ENCODE data around the gene RBM4B. TPM values are rescaled to one million over a fixed set of nuclear protein-coding genes. Genes with fewer than 3 reads are reported as not detected.
A peak's percentile ranks its signal among the peaks of the same experiment; 100 is the strongest.

RBM4B gene
- total and polyA plus RNA-seq, 3 experiments from 2014 or later, result 13.1 to 20.0 (median 19.5) TPM

- Histone ChIP-seq H3K27ac (ENCODE audit: low read depth, low read length) (no peak overlapping the region), H3K27me3 (ENCODE audit: insufficient read depth, low read length, poor library complexity, severe bottlenecking) (peaks cover 11% of the 10 kb centered on the region), H3K9me3 (ENCODE audit: low read length) (no peaks in the 10 kb centered on the region), H3K4me3 (ENCODE audit: low read length) (no peak overlapping the region), H3K4me1 (ENCODE audit: insufficient read depth, low read length) (no peaks in the 10 kb centered on the region), H3K36me3 (ENCODE audit: insufficient read depth, low read length) (no peaks in the 10 kb centered on the region)
- DNase-seq, result peak in 1 of 5 donors; percentile 40
- Mint-ChIP-seq H3K27me3 (peaks cover 18 to 67% of the 10 kb centered on the region in 2 donors), H3K4me1 (peaks cover 0 to 8% (median 3%) of the 10 kb centered on the region in 3 donors), H3K9me3 (no peaks in the 10 kb centered on the region), H3K4me3 (no peak overlapping the region), H3K27ac (peak overlapping the region in 1 of 8 donors; percentile 38), H3K36me3 (peaks cover 0 to 2% (median 0%) of the 10 kb centered on the region in 3 donors)
- ChIA-PET POLR2A (no interaction called here), CTCF (no interaction called here)
Measured at GRCh38 chr11:66720899-66721470, 43.3 kb upstream of the RBM4B start.

GRCh38 chr11:66720223-66720898 is 42.7 kb upstream of the RBM4B start:
- H3K9me3 Mint-ChIP-seq, result no peaks in the 10 kb centered on the region
- Histone ChIP-seq H3K27ac (ENCODE audit: low read depth, low read length) (no peak overlapping the region), H3K36me3 (ENCODE audit: insufficient read depth, low read length) (no peaks in the 10 kb centered on the region), H3K9me3 (ENCODE audit: low read length) (no peaks in the 10 kb centered on the region), H3K4me3 (ENCODE audit: low read length) (no peak overlapping the region), H3K4me1 (ENCODE audit: insufficient read depth, low read length) (no peaks in the 10 kb centered on the region), H3K27me3 (ENCODE audit: insufficient read depth, low read length, poor library complexity, severe bottlenecking) (peaks cover 4% of the 10 kb centered on the region)
- no peak overlapping the region for H3K4me3 Mint-ChIP-seq
- ChIA-PET POLR2A (interaction anchor here (0.6 kb wide), 1 partner anchor 525 kb away, joined by 3 read pairs; no protein-coding TSS in a partner anchor), CTCF (no interaction called here)
- peaks cover 0 to 2% (median 0%) of the 10 kb centered on the region in 3 donors for H3K36me3 Mint-ChIP-seq
- H3K4me1 Mint-ChIP-seq, result peaks cover 0 to 8% (median 3%) of the 10 kb centered on the region in 3 donors
- peaks cover 13 to 65% of the 10 kb centered on the region in 2 donors for H3K27me3 Mint-ChIP-seq
- peak in 1 of 5 donors; percentile 49 for DNase-seq
- H3K27ac Mint-ChIP-seq, result no peak overlapping the region

GRCh38 chr11:66719111-66719872 is 41.6 kb upstream of the RBM4B start:
- no peak overlapping the region for H3K4me3 Mint-ChIP-seq
- ChIA-PET CTCF (no interaction called here), POLR2A (interaction anchor here (0.6 kb wide), 1 partner anchor 526 kb away, joined by 3 read pairs; no protein-coding TSS in a partner anchor)
- H3K4me1 Mint-ChIP-seq, result peaks cover 0 to 8% (median 3%) of the 10 kb centered on the region in 3 donors
- peaks cover 0 to 2% (median 0%) of the 10 kb centered on the region in 3 donors for H3K36me3 Mint-ChIP-seq
- no peaks in the 10 kb centered on the region for H3K9me3 Mint-ChIP-seq
- Histone ChIP-seq H3K27me3 (ENCODE audit: insufficient read depth, low read length, poor library complexity, severe bottlenecking) (peaks cover 3% of the 10 kb centered on the region), H3K27ac (ENCODE audit: low read depth, low read length) (no peak overlapping the region), H3K36me3 (ENCODE audit: insufficient read depth, low read length) (no peaks in the 10 kb centered on the region), H3K9me3 (ENCODE audit: low read length) (no peaks in the 10 kb centered on the region), H3K4me1 (ENCODE audit: insufficient read depth, low read length) (no peaks in the 10 kb centered on the region), H3K4me3 (ENCODE audit: low read length) (no peak overlapping the region)
- H3K27me3 Mint-ChIP-seq, result peaks cover 11 to 59% of the 10 kb centered on the region in 2 donors
- H3K27ac Mint-ChIP-seq, result no peak overlapping the region
- peak in 1 of 5 donors; percentile 38 for DNase-seq

- Mint-ChIP-seq H3K27ac (no peak overlapping the region), H3K9me3 (no peaks in the 10 kb centered on the region), H3K4me1 (peaks cover 0 to 8% (median 3%) of the 10 kb centered on the region in 3 donors), H3K27me3 (peaks cover 17 to 61% of the 10 kb centered on the region in 2 donors), H3K36me3 (peaks cover 0 to 2% (median 0%) of the 10 kb centered on the region in 3 donors), H3K4me3 (no peak overlapping the region)
- no peaks in the 10 kb centered on the region for H3K4me1 ChIP-seq (ENCODE audit: insufficient read depth, low read length)
- no peak overlapping the region for H3K27ac ChIP-seq (ENCODE audit: low read depth, low read length)
- H3K4me3 ChIP-seq (ENCODE audit: low read length), result no peak overlapping the region
- no peaks in the 10 kb centered on the region for H3K36me3 ChIP-seq (ENCODE audit: insufficient read depth, low read length)
- H3K9me3 ChIP-seq (ENCODE audit: low read length), result no peaks in the 10 kb centered on the region
- ChIA-PET POLR2A (no interaction called here), CTCF (interaction anchor here (0.9 kb wide), 1 partner anchor 10 kb away, joined by 3 read pairs; no protein-coding TSS in a partner anchor)
- peaks cover 3% of the 10 kb centered on the region for H3K27me3 ChIP-seq (ENCODE audit: insufficient read depth, low read length, poor library complexity, severe bottlenecking)
- DNase-seq, result peak in 1 of 5 donors; percentile 26
Measured at GRCh38 chr11:66718320-66718971, 40.8 kb upstream of the RBM4B start.

GRCh38 chr11:66717925-66718319 is 40.2 kb upstream of the RBM4B start:
- peaks cover 19 to 59% of the 10 kb centered on the region in 2 donors for H3K27me3 Mint-ChIP-seq
- H3K27me3 ChIP-seq (ENCODE audit: insufficient read depth, low read length, poor library complexity, severe bottlenecking), result peaks cover 3% of the 10 kb centered on the region
- CTCF ChIA-PET, result interaction anchor here (0.9 kb wide), 1 partner anchor 10 kb away, joined by 3 read pairs; no protein-coding TSS in a partner anchor

GRCh38 chr11:66716996-66717395 is 39.3 kb upstream of the RBM4B start:
- peaks cover 3% of the 10 kb centered on the region for H3K27me3 ChIP-seq (ENCODE audit: insufficient read depth, low read length, poor library complexity, severe bottlenecking)
- ChIA-PET POLR2A (no interaction called here), CTCF (no interaction called here)
- DNase-seq, result peak in 1 of 5 donors; percentile 4
- no peak overlapping the region for H3K4me3 Mint-ChIP-seq
- H3K9me3 Mint-ChIP-seq, result no peaks in the 10 kb centered on the region
- no peaks in the 10 kb centered on the region for H3K4me1 ChIP-seq (ENCODE audit: insufficient read depth, low read length)
- H3K4me3 ChIP-seq (ENCODE audit: low read length), result no peak overlapping the region
- H3K36me3 ChIP-seq (ENCODE audit: insufficient read depth, low read length), result no peaks in the 10 kb centered on the region
- no peaks in the 10 kb centered on the region for H3K36me3 Mint-ChIP-seq
- H3K9me3 ChIP-seq (ENCODE audit: low read length), result no peaks in the 10 kb centered on the region
- peaks cover 0 to 8% (median 3%) of the 10 kb centered on the region in 3 donors for H3K4me1 Mint-ChIP-seq
- no peak overlapping the region for H3K27ac Mint-ChIP-seq
- peaks cover 16 to 55% of the 10 kb centered on the region in 2 donors for H3K27me3 Mint-ChIP-seq
- H3K27ac ChIP-seq (ENCODE audit: low read depth, low read length), result no peak overlapping the region

More at GRCh38 chr11:66717925-66718319, 40.2 kb upstream of the RBM4B start:
- H3K9me3 ChIP-seq (ENCODE audit: low read length), result no peaks in the 10 kb centered on the region
- no peaks in the 10 kb centered on the region for H3K9me3 Mint-ChIP-seq
- H3K36me3 Mint-ChIP-seq, result peaks cover 0 to 1% (median 0%) of the 10 kb centered on the region in 3 donors
- no peaks in the 10 kb centered on the region for H3K36me3 ChIP-seq (ENCODE audit: insufficient read depth, low read length)
- no peak overlapping the region for H3K4me3 ChIP-seq (ENCODE audit: low read length)
- H3K4me1 ChIP-seq (ENCODE audit: insufficient read depth, low read length), result no peaks in the 10 kb centered on the region
- H3K27ac ChIP-seq (ENCODE audit: low read depth, low read length), result no peak overlapping the region
- H3K27ac Mint-ChIP-seq, result no peak overlapping the region
- no peak overlapping the region for H3K4me3 Mint-ChIP-seq
- POLR2A ChIA-PET, result no interaction called here
- peak in 1 of 5 donors; percentile 40 for DNase-seq
- peaks cover 0 to 8% (median 3%) of the 10 kb centered on the region in 3 donors for H3K4me1 Mint-ChIP-seq

GRCh38 chr11:66715346-66716085 is 37.8 kb upstream of the RBM4B start:
- H3K4me3 ChIP-seq (ENCODE audit: low read length), result no peak overlapping the region
- no peak overlapping the region for H3K27ac ChIP-seq (ENCODE audit: low read depth, low read length)
- ChIA-PET CTCF (interaction anchor here (0.6 kb wide), 1 partner anchor 1440 kb away, joined by 3 read pairs; no protein-coding TSS in a partner anchor), POLR2A (no interaction called here)
- no peaks in the 10 kb centered on the region for H3K9me3 ChIP-seq (ENCODE audit: low read length)
- Mint-ChIP-seq H3K27ac (no peak overlapping the region), H3K36me3 (no peaks in the 10 kb centered on the region), H3K9me3 (no peaks in the 10 kb centered on the region), H3K27me3 (peaks cover 12 to 49% of the 10 kb centered on the region in 2 donors), H3K4me1 (peaks cover 0 to 6% (median 3%) of the 10 kb centered on the region in 3 donors), H3K4me3 (no peak overlapping the region)
- no peaks in the 10 kb centered on the region for H3K36me3 ChIP-seq (ENCODE audit: insufficient read depth, low read length)
- no peaks in the 10 kb centered on the region for H3K4me1 ChIP-seq (ENCODE audit: insufficient read depth, low read length)
- H3K27me3 ChIP-seq (ENCODE audit: insufficient read depth, low read length, poor library complexity, severe bottlenecking), result peaks cover 3% of the 10 kb centered on the region
- DNase-seq, result peak in 1 of 5 donors; percentile 23
